Fibroblast of skin of scalp (primary cell): ENCODE results near the gene MIF.
"Not testable (repeated sequence)": the region's sequence is repeated elsewhere in the genome, so short reads cannot be mapped to it uniquely, and the experiment has no call there.

Experiments used
- DNase-seq: peaks from one replicate; pipeline ENCODE4 v3.0.0-alpha.2; 2013

Gene MIF

DNA sequence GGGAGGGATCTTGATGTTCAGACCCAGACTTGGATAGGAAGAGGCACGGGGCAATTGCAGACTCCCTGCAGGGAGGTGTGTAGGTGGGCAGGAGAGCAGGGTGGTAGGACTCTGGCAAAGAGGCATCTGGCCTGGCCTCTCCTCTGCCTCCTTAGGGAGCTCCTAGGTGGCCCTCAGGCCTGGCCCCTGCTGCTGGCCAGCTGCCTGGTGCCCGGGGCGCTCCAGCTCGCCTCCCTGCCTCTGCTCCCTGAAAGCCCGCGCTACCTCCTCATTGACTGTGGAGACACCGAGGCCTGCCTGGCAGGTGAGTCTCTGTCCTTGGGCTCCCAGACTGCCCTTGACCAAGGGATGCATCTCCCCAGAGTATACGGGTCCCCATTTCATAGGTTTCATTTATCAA lies 16.6 kb upstream of the MIF start:
- DNase-seq: no peak

DNA sequence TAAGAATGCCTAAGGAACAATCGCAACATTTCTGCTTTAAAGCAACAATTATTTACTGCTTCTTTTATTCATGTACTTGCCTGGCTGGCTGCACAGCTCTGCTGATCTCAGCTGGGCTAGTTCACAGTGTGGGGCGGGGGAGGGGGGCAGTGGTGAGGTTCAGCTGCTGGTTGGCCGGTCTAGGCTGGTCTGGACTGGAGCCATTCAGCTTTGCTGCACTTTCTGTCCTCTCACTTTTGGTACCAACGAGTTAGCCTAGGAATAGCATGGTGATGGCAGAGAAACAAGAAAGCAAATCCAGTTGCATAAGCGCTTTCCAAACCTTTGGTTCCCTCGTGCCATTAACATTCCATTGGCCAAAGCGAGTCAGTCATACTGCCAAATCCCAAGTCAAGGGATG lies 16.0 kb upstream of the MIF start:
- no peak for DNase-seq

DNA sequence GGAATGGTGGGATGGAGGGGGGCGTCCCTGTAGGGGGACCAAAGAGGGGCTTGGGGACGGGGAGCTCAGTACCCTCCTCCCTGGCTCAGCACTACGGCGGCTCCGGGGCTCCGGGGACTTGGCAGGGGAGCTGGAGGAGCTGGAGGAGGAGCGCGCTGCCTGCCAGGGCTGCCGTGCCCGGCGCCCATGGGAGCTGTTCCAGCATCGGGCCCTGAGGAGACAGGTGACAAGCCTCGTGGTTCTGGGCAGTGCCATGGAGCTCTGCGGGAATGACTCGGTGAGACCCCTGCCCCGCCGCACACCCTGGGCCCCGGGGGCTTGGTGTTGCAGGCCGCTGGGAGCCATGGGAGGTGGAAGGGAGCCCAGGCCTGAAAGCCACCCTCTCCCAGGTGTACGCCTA lies 11.8 kb upstream of the MIF start:
- DNase-seq: no peak

DNA sequence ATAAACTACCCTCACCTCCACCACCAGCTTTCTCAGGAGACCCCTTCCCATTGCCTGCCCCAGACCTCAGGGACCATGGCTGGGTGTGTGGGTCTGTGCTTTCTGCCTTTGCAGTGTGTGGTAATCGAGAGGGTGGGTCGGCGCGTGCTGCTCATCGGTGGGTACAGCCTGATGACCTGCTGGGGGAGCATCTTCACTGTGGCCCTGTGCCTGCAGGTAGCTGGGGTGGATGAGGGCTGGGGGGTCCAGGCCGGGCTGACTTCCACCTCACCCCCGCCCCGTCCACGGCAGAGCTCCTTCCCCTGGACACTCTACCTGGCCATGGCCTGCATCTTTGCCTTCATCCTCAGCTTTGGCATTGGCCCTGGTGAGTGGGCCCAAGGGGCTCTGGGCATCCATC lies 10.5 kb upstream of the MIF start:
- DNase-seq: no peak

DNA sequence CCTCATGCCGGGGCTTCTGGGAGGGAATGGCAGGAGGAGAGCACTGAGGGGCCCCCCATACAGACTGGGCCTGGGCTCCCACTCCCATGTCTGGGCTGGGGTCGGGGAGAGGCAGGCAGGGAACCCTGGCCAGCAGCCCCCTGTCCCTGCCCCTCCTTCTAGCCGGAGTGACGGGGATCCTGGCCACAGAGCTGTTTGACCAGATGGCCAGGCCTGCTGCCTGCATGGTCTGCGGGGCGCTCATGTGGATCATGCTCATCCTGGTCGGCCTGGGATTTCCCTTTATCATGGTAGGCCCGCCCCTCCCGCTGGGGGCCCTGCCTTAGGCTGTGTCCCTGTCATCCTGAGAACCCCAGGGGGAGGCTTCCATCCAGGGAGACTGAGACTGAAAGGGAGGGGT lies 10.0 kb upstream of the MIF start:
- no peak for DNase-seq

DNA sequence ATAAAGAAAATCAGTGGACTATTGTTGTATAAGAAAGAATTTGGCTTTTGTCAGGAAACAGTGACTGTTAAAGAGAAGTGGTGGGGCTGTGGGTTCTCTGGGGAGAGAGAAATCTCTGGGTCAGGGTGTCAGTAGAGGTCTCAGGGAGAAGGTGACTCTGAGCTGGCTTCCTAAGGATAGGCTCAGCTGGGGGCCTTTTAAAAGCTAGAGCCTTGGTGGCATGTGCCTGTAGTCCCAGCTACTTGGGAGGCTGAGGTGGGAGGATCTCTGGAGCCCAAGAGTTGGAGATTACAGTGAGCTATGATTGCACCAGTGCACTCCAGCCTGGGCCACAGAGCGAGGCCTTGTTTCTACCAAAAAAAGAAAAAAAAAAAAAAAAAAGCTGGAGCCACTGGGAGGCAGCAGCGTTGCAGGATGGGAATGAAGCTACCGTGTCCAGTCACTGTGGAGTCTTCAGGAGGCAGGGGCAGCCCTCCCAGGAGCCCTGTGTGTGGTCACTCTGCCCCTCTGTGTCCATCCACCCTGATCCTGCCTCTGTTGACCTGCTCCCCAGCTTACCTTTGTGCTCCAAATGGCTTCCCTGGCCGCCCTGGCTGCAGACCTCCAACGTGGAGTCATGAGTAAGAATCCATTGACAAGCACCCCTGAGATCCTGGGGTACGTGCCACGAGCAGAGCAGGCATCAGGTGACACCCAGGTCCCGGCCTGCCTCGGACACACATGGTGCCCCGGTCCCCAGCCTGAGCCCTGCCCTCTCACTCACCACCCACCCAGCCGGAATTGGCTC lies 5.4 kb upstream of the MIF start:
- peak; percentile 40 for DNase-seq

DNA sequence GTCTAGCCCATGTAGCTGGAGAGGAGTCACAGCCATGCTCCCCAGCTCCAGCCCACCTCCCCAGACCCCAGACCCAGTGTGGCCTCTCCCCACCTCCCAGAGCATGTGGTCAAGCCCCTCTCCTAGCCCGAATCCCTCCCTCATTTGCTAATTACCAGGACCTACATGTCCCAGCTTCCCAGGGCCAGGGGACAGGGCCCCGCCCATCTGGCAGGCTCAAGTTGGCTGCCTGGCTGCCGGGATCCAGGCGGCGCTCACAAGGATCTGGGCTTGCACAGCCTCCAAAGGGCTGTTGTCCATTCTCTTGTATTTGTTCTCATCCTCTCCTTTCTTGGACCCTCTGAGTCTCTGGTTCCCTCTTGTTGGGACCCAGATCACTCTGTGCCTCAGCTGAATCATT lies 4.6 kb upstream of the MIF start:
- no peak for DNase-seq

DNA sequence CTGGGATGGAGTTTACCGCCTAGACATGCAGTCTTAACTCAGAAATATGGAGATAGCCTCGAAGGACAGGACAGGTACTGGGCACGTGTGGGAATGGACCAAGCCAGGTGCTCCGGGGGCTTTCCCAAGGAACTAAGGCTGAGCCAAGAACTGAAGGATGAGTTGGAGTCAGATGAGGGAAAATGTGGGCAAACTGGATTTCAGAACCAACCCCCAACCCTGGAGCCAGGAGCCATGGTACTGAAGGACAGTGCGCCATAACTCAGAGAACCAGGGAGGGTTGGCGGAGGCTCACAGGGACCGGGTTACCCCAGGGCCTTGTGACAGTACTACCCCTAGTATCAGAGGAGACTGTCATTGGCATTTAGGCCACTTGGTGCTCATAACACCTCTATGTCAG lies 2.5 kb upstream of the MIF start:
- DNase-seq: no peak

DNA sequence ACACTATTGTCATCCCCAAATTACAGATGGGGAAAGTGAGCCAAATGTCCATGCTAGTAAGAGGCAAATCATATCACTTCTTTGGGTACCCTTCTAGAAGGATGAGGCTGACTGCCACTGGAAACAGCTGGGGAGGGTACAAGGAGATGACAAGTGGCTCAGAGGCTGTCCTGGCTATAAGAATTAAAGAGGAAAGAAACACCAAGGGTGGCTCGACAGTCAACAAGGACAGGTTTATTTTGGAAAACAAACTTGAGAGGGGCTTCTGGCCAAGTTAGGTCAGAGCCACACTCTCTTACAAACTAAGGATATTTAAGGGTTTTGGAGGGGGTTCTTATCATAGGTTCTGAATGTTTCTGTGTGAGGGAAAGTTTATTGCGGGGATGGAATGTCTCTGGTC lies 2.1 kb upstream of the MIF start:
- no peak for DNase-seq

DNA sequence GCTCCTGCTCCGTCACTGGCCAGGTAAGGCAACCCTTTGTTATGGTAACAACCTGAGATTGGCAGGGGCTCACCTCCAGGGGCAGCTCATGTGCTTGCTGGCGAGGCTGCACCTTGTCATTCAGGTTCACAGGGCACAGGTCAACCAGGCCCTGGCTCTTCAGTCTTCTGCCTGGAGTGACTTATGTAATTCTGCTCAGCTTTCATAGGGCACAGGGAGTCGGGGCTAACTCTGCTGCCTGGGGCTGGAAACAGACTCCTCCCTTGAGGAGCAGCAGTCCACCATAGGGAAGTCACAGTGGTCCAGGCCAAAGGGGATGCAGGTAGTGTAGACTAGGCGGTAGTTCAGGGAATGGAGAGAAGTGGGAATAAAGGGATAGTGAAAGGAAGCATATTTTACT lies 1.5 kb upstream of the MIF start:
- DNase-seq: no peak

DNA sequence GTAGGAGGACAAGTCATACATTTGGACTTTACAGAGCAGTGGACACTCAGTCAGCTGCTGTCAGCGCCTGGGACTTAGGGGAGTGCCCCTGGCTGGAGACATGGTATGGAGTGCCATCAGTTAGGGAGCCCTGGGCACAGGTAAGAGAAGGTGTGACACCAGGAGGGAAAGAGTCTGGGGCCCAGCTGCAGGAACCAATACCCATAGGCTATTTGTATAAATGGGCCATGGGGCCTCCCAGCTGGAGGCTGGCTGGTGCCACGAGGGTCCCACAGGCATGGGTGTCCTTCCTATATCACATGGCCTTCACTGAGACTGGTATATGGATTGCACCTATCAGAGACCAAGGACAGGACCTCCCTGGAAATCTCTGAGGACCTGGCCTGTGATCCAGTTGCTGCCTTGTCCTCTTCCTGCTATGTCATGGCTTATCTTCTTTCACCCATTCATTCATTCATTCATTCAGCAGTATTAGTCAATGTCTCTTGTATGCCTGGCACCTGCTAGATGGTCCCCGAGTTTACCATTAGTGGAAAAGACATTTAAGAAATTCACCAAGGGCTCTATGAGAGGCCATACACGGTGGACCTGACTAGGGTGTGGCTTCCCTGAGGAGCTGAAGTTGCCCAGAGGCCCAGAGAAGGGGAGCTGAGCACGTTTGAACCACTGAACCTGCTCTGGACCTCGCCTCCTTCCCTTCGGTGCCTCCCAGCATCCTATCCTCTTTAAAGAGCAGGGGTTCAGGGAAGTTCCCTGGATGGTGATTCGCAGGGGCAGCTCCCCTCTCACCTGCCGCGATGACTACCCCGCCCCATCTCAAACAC lies 850 bp upstream of the MIF start:
- no peak for DNase-seq

DNA sequence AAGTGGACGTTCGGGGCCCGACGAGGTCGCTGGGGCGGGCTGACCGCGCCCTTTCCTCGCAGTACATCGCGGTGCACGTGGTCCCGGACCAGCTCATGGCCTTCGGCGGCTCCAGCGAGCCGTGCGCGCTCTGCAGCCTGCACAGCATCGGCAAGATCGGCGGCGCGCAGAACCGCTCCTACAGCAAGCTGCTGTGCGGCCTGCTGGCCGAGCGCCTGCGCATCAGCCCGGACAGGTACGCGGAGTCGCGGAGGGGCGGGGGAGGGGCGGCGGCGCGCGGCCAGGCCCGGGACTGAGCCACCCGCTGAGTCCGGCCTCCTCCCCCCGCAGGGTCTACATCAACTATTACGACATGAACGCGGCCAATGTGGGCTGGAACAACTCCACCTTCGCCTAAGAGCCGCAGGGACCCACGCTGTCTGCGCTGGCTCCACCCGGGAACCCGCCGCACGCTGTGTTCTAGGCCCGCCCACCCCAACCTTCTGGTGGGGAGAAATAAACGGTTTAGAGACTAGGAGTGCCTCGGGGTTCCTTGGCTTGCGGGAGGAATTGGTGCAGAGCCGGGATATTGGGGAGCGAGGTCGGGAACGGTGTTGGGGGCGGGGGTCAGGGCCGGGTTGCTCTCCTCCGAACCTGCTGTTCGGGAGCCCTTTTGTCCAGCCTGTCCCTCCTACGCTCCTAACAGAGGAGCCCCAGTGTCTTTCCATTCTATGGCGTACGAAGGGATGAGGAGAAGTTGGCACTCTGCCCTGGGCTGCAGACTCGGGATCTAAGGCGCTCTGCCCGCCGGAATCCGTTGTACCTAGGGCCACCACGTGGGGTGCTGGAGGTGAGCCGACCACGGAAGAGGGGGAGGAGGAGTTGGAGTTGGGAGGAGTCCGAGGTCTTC lies 771 bp downstream of the MIF start:
- peak; percentile 73 for DNase-seq

DNA sequence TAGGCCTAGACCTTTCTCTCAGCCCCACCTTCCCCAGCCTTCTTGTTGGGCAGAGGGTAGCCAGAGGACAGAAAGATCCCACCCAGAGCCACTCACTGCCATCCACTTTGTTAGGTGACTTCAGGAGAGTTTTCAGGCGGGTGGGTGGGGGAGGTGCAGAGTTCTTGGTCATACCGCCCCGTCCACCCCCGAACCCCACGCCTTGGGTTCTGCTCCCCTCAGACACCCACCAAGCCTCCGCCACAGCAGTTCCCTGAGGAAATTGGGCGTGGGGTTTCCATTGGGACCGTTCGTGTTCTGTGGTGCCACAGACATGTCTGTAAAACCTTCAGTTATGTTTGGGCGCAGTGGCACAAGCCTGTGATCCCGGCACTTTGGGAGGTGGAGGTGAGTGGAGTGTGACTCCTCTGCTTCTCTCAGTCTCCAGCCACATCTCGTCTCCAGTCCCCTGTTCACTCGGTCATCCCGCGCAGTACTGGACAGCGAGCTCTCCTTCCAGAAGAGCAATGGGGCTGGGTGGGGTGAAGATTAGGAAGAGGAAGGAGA lies 1.5 kb downstream of the MIF start:
- no peak for DNase-seq

DNA sequence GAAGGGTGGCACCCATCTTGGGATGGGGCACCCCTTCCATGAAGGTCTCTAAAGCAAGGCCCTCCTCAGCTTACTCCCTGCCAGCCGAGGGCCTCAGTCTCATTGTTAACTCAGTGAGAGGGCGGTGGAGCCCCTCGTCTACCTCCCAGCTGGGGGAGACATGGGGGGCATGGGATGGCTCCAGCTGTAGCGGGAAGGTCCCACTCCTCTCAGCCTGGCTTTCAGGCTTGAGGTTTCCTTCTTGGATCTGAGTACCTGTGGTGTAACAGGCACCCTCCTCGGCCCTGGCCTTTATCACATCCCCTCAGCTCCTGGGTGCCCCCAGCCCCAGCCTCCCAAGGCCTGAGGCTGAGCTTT lies 2.0 kb downstream of the MIF start:
- DNase-seq: no peak

DNA sequence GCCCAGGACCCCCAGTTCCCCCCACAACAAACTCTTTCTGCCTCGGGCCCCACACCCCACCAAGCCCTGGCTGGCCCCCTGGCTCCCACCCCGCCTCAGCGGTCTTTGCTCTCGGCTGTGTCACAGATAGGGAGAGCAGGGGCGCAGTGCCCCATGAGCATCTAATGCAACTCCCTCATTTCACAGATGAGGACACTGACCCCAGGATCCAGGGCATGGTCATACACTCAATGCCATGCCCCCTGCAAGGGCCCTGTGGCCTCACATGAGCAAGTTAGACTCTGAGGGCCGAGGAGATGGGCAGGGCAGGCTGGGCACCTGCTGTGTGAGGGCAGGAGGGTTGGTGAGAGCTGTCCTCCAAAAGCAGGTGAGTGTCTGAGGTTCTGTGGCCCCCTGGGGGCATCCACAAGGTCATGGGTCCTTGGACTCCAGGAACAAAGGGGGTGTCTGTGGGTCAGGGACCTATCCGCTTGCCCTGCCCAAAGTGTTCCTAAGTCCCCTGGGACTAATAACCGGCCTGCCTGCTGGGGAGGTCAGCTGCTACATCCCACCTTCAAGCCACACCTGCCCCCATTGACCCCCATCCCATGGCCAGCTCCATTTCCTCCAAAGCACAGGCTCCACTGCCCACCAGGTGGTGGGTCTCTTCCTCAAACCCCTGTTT lies 2.5 kb downstream of the MIF start:
- DNase-seq: no peak

DNA sequence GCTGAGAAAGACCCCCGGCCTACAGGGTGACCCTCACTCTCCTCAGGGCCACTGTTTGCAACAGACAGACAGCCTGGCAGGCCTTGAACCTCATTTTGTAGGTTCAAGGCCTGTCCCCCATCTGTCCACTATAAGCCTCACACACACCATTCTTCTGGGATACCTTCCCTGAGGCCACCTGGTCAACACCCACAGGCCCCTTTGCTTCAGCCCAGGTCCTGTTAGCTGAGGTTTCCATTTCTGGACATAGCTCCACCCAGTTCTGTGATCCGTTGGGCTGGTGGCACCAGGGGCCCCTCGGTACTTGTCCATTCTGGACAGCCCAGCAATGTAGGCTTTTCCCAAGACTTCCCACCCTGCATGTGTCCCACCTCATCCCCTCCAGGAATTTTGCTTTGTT lies 3.1 kb downstream of the MIF start:
- DNase-seq: no peak

DNA sequence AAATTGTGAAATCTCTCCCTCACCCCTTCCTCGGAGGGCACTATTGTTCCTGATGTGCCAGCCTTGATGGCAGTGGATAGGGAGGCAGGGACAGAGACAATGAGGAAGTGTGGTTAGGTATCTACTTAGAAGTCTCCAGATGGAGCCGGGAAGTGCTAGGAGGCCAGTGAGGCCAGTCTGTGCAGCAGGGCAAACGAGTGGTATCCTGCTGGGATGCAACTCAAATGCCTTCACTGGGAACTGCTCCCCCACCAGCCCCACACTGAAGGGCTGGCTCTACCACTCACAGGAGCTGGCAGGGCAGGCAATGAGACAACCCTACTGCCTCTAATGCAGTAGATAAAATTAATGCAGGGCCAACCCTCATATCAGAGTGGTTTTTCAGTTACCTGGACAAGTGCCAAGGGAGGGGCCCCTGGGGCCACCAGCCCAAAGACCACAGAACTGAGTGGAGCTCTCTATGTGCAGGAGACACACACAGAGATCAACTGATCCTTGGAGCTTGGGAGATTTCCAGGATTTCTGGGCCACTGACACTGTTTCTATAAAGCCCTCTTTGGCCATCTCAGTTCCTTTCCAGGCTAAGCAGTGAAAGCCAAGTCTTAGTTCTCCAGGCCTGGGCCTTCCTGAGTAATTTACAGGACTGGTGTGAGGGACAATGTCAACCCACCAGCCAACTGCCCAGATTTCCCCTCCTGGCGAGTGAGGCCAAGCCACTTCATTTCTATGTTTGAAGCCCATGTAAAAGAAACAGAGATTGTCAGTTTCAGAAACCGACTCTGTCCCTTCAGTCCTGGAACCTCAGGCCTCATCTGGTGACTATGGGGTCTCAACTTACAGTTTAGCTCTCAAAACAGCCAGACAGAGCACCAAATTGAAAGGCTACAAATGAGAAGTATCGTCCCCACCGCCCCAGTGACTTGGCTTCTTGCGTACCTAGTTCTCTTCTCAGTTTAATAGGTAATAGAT lies 4.1 kb downstream of the MIF start:
- DNase-seq: peak; percentile 6

DNA sequence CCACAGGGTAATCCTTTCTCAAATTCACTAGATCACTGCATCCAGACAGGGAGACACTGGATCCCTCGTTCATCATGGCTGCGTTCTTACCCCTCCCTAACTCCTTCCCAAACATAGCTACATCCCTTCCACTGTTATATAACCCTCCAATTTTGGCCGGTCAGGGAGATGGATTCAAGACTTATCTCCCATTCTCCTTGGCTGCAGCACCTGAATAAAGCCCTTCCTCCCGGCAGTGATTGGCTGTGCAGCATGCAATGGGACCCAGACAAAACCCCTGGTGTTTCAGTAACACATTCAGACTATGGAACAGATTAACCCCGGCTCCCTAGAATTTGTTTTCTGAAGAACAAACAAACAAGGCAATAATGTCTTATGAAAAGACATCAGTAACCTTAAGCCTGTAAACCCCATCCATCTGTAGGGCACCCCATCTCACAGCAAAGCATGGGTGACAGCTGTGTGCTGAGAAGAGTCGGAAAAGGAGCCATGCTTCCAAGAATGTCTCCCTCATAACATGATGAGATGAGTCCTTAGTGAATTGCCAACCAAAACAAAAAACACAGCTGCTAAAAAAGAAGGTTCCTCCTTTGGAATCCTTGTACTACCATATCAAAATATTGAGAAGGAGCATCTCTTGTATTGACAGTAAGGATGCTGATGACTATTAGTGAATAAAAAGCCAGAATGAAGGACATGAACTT lies 5.0 kb downstream of the MIF start:
- no peak for DNase-seq

DNA sequence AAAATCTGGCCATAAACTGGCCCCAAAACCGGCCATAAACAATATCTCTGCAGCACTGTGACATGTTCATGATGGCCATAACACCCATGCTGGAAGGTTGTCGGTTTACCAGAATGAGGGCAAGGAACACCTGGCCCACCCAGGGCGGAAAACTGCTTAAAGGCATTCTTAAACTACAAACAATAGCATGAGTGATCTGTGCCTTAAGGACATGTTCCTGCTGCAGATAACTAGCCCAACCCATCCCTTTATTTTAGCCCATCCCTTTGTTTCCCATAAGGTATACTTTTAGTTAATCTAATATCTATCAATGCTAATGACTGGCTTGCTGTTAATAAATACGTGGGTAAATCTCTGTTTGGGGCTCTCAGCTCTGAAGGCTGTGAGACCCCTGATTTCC lies 6.0 kb downstream of the MIF start:
- not testable (repeated sequence) for DNase-seq

DNA sequence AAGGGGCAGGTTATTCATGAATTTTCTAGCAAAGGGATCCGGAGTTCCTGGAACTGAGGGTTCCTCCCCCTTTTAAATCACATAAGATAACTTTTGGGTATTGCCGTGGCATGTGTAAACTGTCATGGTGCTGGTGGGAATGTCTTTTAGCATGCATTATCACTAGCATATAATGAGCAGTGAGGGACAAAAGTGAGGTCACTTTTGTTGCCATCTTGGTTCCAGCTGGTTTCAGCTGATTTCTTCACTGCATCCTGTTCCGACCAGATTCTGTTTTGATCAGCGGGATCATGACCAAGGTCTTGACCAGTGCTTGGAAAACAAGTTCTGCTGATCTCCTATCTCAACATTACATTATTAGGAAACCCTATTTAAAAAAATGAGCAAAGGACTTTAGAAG lies 7.4 kb downstream of the MIF start:
- no peak for DNase-seq
